Measurements from ENCODE around the gene KISS1R. TPM values are rescaled to one million over a fixed set of nuclear protein-coding genes. Genes with fewer than 3 reads are reported as not detected.

The KISS1R gene
- total RNA-seq, 3 donors from 2014 or later = 0.15 to 0.33 TPM; not detected in 1

DNA sequence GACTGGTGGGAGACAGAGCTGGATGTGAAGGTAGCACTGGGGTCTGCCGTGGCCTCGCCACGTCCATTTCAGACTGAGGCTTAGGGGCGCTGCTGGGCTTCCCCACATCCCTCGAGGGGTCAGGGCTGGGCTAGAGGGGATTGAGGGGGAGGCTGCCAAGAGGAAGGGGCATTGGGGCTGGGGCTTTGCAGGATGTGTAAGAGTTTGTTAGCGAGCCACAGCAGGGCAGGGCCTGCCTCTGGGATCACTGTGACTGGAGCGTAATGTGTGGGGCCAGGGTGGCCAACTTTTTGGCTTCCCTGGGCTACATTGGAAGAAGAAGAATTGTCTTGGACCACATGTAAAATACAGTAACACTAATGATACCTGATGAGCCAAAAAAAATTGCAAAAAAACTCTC, 22.8 kb downstream of the KISS1R start:
- no peak for TF ChIP-seq CTCF (IDR thresholded peaks at IDR 0.05)
- no peak for TF ChIP-seq POLR2AphosphoS5 (IDR thresholded peaks at IDR 0.05)
- no peak for TF ChIP-seq POLR2A (IDR thresholded peaks at IDR 0.05)
- Histone ChIP-seq H3K4me3 (no peak overlapping the region), H3K36me3 (no peaks in the 10 kb centered on the region), H3K27ac (peak overlapping the region in 1 of 2 donors; percentile 80), H3K4me1 (peaks cover 0 to 5% of the 10 kb centered on the region in 2 donors), H3K27me3 (no peaks in the 10 kb centered on the region), H3K9me3 (no peaks in the 10 kb centered on the region)
- DNase-seq (ENCODE audit: low spot score in 2 of 2) = no peak
- intact Hi-C loops (cut with DNase I; ENCODE audit: low total_unique reads) = no loop called here

- Histone ChIP-seq H3K4me3 (peak overlapping the region in 2 of 3 donors; percentile 52 to 64), H3K27ac (peak overlapping the region; percentile 76 to 80), H3K4me1 (peaks cover 0 to 5% of the 10 kb centered on the region in 2 donors), H3K9me3 (no peaks in the 10 kb centered on the region), H3K36me3 (no peaks in the 10 kb centered on the region), H3K27me3 (no peaks in the 10 kb centered on the region)
- no peak for TF ChIP-seq POLR2A (IDR thresholded peaks at IDR 0.05)
- TF ChIP-seq POLR2AphosphoS5 (IDR thresholded peaks at IDR 0.05) = peak in 1 of 3 donors; percentile 21
- DNase-seq (ENCODE audit: low spot score in 2 of 2) = peak; percentile 42 to 72
- intact Hi-C loops (cut with DNase I; ENCODE audit: low total_unique reads) = no loop called here
These were observed 23.6 kb downstream of the KISS1R start for GRCh38 chr19:940591-941291.

- intact Hi-C loops (cut with DNase I; ENCODE audit: low total_unique reads) = no loop called here
- H3K36me3 ChIP-seq = no peaks in the 10 kb centered on the region
- H3K4me3 ChIP-seq = peak overlapping the region in 2 of 3 donors; percentile 52 to 64
- H3K9me3 ChIP-seq = no peaks in the 10 kb centered on the region
- TF ChIP-seq POLR2A (IDR thresholded peaks at IDR 0.05) = no peak
- no peak for TF ChIP-seq CTCF (IDR thresholded peaks at IDR 0.05)
- peak in 1 of 3 donors; percentile 12 for TF ChIP-seq POLR2AphosphoS5 (IDR thresholded peaks at IDR 0.05)
- H3K4me1 ChIP-seq = peaks cover 0 to 5% of the 10 kb centered on the region in 2 donors
- no peak for DNase-seq (ENCODE audit: low spot score in 2 of 2)
- no peaks in the 10 kb centered on the region for H3K27me3 ChIP-seq
- peak overlapping the region; percentile 76 to 80 for H3K27ac ChIP-seq
These were observed 24.4 kb downstream of the KISS1R start for GRCh38 chr19:941292-942132.

- TF ChIP-seq POLR2A (IDR thresholded peaks at IDR 0.05) (no peak), POLR2AphosphoS5 (IDR thresholded peaks at IDR 0.05) (no peak), CTCF (IDR thresholded peaks at IDR 0.05) (no peak)
- no peak overlapping the region for H3K27ac ChIP-seq
- H3K4me3 ChIP-seq = no peak overlapping the region
- H3K27me3 ChIP-seq = no peaks in the 10 kb centered on the region
- H3K9me3 ChIP-seq = no peaks in the 10 kb centered on the region
- DNase-seq (ENCODE audit: low spot score in 2 of 2) = no peak
- no peaks in the 10 kb centered on the region for H3K36me3 ChIP-seq
- intact Hi-C loops (cut with DNase I; ENCODE audit: low total_unique reads) = no loop called here
- peaks cover 0 to 5% of the 10 kb centered on the region in 2 donors for H3K4me1 ChIP-seq
These were observed 25.1 kb downstream of the KISS1R start for GRCh38 chr19:942133-942645.

- DNase-seq (ENCODE audit: low spot score in 2 of 2) = no peak
- H3K27ac ChIP-seq = no peak overlapping the region
- TF ChIP-seq POLR2AphosphoS5 (IDR thresholded peaks at IDR 0.05) = no peak
- H3K27me3 ChIP-seq = no peaks in the 10 kb centered on the region
- no peaks in the 10 kb centered on the region for H3K9me3 ChIP-seq
- no peak overlapping the region for H3K4me3 ChIP-seq
- peaks cover 0 to 5% of the 10 kb centered on the region in 2 donors for H3K4me1 ChIP-seq
- H3K36me3 ChIP-seq = no peaks in the 10 kb centered on the region
- intact Hi-C loops (cut with DNase I; ENCODE audit: low total_unique reads) = no loop called here
These were observed 26.5 kb downstream of the KISS1R start for GRCh38 chr19:943551-944170.
